ENCODE data around the gene EP400.
"Not testable (repeated sequence)": the region's sequence is repeated elsewhere in the genome, so short reads cannot be mapped to it uniquely, and the experiment has no call there.

EP400 gene

GRCh38 chr12:131983554-131983953, 33.8 kb downstream of the EP400 start:
- DNase-seq (ENCODE audit: extremely low read depth in 1 of 2, low read depth in 1 of 2), result no peak

GRCh38 chr12:131984334-131984733, 34.6 kb downstream of the EP400 start:
- no peak for DNase-seq (ENCODE audit: extremely low read depth in 1 of 2, low read depth in 1 of 2)

DNA sequence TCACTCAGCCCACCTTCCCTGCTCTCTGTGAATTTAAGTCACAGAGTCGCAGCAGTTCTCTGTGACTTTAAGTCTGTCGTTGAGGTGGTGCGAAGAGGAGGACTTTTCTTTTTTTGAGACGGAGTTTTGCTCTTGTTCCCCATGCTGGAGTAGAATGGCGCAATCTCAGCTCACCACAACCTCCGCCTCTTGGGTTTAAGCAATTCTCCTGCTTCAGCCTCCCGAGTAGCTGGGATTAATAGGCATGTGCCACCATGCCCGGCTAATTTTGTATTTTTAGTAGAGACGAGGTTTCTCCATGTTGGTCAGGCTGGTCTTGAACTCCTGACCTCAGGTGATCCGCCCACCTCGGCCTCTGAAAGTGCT, 35.8 kb downstream of the EP400 start:
- not testable (repeated sequence) for DNase-seq (ENCODE audit: extremely low read depth in 1 of 2, low read depth in 1 of 2)

- DNase-seq (ENCODE audit: extremely low read depth in 1 of 2, low read depth in 1 of 2), result no peak
Observed at GRCh38 chr12:131986361-131986760, 36.6 kb downstream of the EP400 start.

DNA sequence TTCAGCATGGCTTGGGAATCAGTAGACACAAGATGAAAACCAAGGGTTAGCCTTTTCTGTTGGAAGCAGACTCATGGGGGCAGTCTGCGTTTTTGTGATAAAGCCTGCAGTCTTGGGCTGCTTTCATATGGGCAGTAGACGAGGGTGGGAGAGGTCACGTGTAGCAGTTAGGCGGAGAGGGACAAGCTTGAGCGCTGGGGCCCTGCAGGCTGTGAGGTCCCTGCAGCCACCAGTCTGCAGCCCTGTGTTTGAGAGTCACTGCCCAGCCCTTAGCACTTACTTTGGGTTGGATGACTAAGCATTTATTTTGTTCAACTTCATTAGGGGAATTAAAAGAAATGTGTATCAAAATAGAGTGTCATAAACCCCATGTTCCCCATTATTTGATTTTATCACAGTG, 37.2 kb downstream of the EP400 start:
- DNase-seq (ENCODE audit: extremely low read depth in 1 of 2, low read depth in 1 of 2), result no peak

GRCh38 chr12:131987552-131987951, 37.8 kb downstream of the EP400 start:
- DNase-seq (ENCODE audit: extremely low read depth in 1 of 2, low read depth in 1 of 2), result no peak

GRCh38 chr12:131988054-131988796, 38.5 kb downstream of the EP400 start:
- no peak for DNase-seq (ENCODE audit: extremely low read depth in 1 of 2, low read depth in 1 of 2)

GRCh38 chr12:131989021-131989420, 39.3 kb downstream of the EP400 start:
- DNase-seq (ENCODE audit: extremely low read depth in 1 of 2, low read depth in 1 of 2), result no peak

GRCh38 chr12:131990066-131990979, 40.6 kb downstream of the EP400 start:
- no peak for DNase-seq (ENCODE audit: extremely low read depth in 1 of 2, low read depth in 1 of 2)

GRCh38 chr12:131990980-131991305, 41.2 kb downstream of the EP400 start:
- no peak for DNase-seq (ENCODE audit: extremely low read depth in 1 of 2, low read depth in 1 of 2)

- DNase-seq (ENCODE audit: extremely low read depth in 1 of 2, low read depth in 1 of 2), result no peak
Observed at GRCh38 chr12:131991816-131992430, 42.2 kb downstream of the EP400 start.

DNA sequence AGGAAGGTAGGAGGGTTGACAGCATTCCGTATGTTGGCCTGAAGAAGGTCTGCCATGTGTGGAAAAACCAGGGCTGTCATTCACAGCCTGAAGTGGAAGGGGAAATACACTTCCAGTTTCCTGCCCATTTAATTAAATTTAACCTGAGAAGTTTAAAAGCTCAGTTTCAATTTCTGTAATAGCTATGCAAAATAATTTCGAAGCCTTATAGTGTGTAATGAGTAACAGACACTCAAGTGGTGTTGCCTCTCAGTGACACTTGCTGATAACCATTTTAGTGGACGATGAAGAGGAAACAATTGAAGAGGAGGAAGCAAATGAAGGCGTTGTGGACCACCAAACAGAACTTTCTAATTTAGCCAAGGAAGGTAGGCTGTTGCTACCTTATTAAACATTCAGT, 44.8 kb downstream of the EP400 start:
- no peak for DNase-seq (ENCODE audit: extremely low read depth in 1 of 2, low read depth in 1 of 2)

GRCh38 chr12:132000286-132000872, 50.6 kb downstream of the EP400 start:
- no peak for DNase-seq (ENCODE audit: extremely low read depth in 1 of 2, low read depth in 1 of 2)

DNA sequence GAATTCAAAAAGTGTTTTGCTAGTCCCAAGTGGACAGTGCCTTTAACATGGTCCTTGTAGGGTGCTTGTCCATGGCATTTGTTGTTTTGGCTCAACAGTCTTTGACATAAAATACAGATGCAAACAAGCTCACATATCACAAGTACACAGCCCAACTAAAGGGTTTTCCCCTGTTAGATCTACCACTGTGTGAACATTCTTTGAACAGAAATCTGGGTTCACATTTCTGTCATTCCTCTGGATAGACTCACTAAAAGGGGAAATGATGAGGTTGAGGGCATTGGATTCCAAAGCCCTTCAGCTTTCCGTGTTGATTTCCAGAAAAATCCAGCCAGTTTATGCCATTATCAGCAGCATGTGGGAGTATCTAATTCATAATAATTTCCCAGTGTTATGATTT, 54.1 kb downstream of the EP400 start:
- DNase-seq (ENCODE audit: extremely low read depth in 1 of 2, low read depth in 1 of 2), result no peak

DNA sequence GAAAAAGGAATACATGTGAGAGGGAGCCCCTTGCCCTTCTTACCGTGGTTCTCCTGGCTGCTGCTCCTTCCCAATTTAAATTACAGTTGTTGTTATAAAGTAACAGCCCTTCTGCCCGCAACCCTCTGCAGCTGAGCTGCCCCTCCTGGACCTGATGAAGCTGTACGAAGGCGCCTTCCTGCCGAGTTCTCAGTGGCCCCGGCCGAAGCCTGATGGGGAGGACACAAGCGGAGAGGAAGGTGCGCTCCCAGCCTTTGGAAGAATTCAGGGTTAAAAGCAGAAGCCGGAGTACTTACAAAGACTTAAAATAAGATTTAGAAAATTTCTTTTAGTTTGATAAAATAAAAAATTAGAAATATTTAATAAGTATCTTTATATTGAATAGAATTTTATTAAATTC, 55.2 kb downstream of the EP400 start:
- no peak for DNase-seq (ENCODE audit: extremely low read depth in 1 of 2, low read depth in 1 of 2)

GRCh38 chr12:132006056-132006680, 56.4 kb downstream of the EP400 start:
- DNase-seq (ENCODE audit: extremely low read depth in 1 of 2, low read depth in 1 of 2), result no peak

DNA sequence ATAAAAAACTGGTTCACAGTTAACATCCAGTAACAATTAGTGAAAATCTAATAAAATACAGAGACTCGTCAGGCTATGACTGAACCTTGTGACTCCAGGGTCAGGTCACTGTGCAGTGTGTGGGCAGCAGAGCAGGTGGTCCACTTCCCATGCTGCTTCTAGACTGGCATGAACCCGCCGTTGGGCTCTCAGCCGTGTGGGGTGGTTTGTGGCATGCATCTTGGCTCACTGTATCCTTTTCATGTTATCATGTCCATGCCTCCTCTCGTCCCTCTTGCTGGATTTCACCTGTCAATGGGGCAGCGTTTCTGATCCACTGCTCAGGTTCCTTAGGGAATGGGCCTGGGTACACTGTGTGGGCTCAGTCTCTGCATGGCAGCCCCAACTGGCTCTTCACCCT, 57.3 kb downstream of the EP400 start:
- DNase-seq (ENCODE audit: extremely low read depth in 1 of 2, low read depth in 1 of 2), result no peak

GRCh38 chr12:132009336-132009859, 59.7 kb downstream of the EP400 start:
- no peak for DNase-seq (ENCODE audit: extremely low read depth in 1 of 2, low read depth in 1 of 2)

GRCh38 chr12:132012919-132013568, 63.3 kb downstream of the EP400 start:
- DNase-seq (ENCODE audit: extremely low read depth in 1 of 2, low read depth in 1 of 2), result no peak

Measured in stimulated activated CD8-positive, alpha-beta memory T cell treated with anti-CD3 and anti-CD28 coated beads, Interleukin-7, amount 100 ng/mL, for 48 hours (primary cell).